ENCODE data around the gene APBB1IP.

The APBB1IP gene

GRCh38 chr10:26509307-26509706, 71.2 kb downstream of the APBB1IP start:
- no peak for DNase-seq

GRCh38 chr10:26513101-26513500, 75.0 kb downstream of the APBB1IP start:
- no peak for DNase-seq

GRCh38 chr10:26516540-26517101, 78.5 kb downstream of the APBB1IP start:
- DNase-seq = no peak

GRCh38 chr10:26517141-26517867, 79.2 kb downstream of the APBB1IP start:
- DNase-seq = no peak

- no peak for DNase-seq
Observed at GRCh38 chr10:26519803-26520202, 81.7 kb downstream of the APBB1IP start.

GRCh38 chr10:26520575-26520974, 82.4 kb downstream of the APBB1IP start:
- DNase-seq = no peak

GRCh38 chr10:26524161-26524896, 86.2 kb downstream of the APBB1IP start:
- no peak for DNase-seq

GRCh38 chr10:26525586-26525985, 87.4 kb downstream of the APBB1IP start:
- no peak for DNase-seq

GRCh38 chr10:26527018-26527417, 88.9 kb downstream of the APBB1IP start:
- no peak for DNase-seq

GRCh38 chr10:26528048-26528447, 89.9 kb downstream of the APBB1IP start:
- DNase-seq = no peak

- no peak for DNase-seq
Observed at GRCh38 chr10:26528715-26529393, 90.7 kb downstream of the APBB1IP start.

GRCh38 chr10:26534384-26534783, 96.2 kb downstream of the APBB1IP start:
- no peak for DNase-seq

GRCh38 chr10:26540601-26541000, 102.5 kb downstream of the APBB1IP start:
- DNase-seq = no peak

- no peak for DNase-seq
Observed at GRCh38 chr10:26543567-26544306, 105.6 kb downstream of the APBB1IP start.

- no peak for DNase-seq
Observed at GRCh38 chr10:26544932-26545331, 106.8 kb downstream of the APBB1IP start.

- no peak for DNase-seq
Observed at GRCh38 chr10:26550774-26551526, 112.8 kb downstream of the APBB1IP start.

GRCh38 chr10:26554246-26554645, 116.1 kb downstream of the APBB1IP start:
- no peak for DNase-seq

- DNase-seq = peak; percentile 62
Observed at GRCh38 chr10:26555719-26556368, 117.7 kb downstream of the APBB1IP start.

- DNase-seq = peak; percentile 42
Observed at GRCh38 chr10:26556748-26557640, 118.9 kb downstream of the APBB1IP start.

- peak; percentile 22 for DNase-seq
Observed at GRCh38 chr10:26557641-26558014, 119.5 kb downstream of the APBB1IP start.

Data from fibroblast of skin of right quadriceps (primary cell).